Measurements from ENCODE around the gene GCHFR. TPM values are rescaled to one million over a fixed set of nuclear protein-coding genes. Genes with fewer than 3 reads are reported as not detected.

The GCHFR gene
- total RNA-seq, 3 donors from 2014 or later = 12.0 to 25.5 (median 18.2) TPM

GRCh38 chr15:40815042-40815698 lies 51.3 kb downstream of the GCHFR start:
- ATAC-seq (no peak), DNase-seq (no peak)
- H3K9me3 ChIP-seq = no peaks in the 10 kb centered on the region
- H3K36me3 ChIP-seq (ENCODE audit: low read depth) = peaks cover 5% of the 10 kb centered on the region
- no peak for TF ChIP-seq CTCF (IDR thresholded peaks at IDR 0.05)
- no peak overlapping the region for H3K4me3 ChIP-seq
- H3K4me1 ChIP-seq (ENCODE audit: low read depth) = no peaks in the 10 kb centered on the region
- intact Hi-C loops (cut with DNase I, micrococcal nuclease) = no loop called here

Other genes starting within 250 kb of the GCHFR start
- gene CCDC32, start 199.0 kb upstream of the GCHFR start, total RNA-seq = 10 to 100 TPM; 32.6 to 35.0 (median 32.8) TPM
- 10 to 100 TPM in 1 of 3 donors, 1 to 10 TPM in 2; 9.4 to 10.9 (median 9.4) TPM for gene RPUSD2, start 194.8 kb upstream of the GCHFR start, total RNA-seq
- 1 to 10 TPM; 1.6 to 9.7 (median 3.1) TPM for gene KNL1, start 169.8 kb upstream of the GCHFR start, total RNA-seq
- gene RAD51, start 68.9 kb upstream of the GCHFR start, total RNA-seq = 10 to 100 TPM in 1 of 3 donors, 1 to 10 TPM in 2; 2.9 to 13.1 (median 8.3) TPM
- gene RMDN3, start 8.8 kb upstream of the GCHFR start, total RNA-seq = 10 to 100 TPM; 30.1 to 38.4 (median 37.8) TPM
- under 1 TPM; 0.32 to 0.63 (median 0.35) TPM for gene C15orf62, start 5.9 kb downstream of the GCHFR start, total RNA-seq
- 10 to 100 TPM; 22.2 to 37.5 (median 36.5) TPM for gene ZFYVE19, start 43.0 kb downstream of the GCHFR start, total RNA-seq
- 10 to 100 TPM; 29.6 to 47.6 (median 36.5) TPM for gene DNAJC17, start 43.4 kb downstream of the GCHFR start, total RNA-seq
- 100 to 1,000 TPM in 2 of 3 donors, 10 to 100 TPM in 1; 57.5 to 186 (median 154) TPM for gene PPP1R14D, start 64.6 kb downstream of the GCHFR start, total RNA-seq
- gene SPINT1, start 80.0 kb downstream of the GCHFR start, total RNA-seq = 100 to 1,000 TPM; 167 to 415 (median 324) TPM
- 1 to 10 TPM; 1.6 to 6.2 (median 3.5) TPM for gene RHOV, start 110.2 kb downstream of the GCHFR start, total RNA-seq
- gene VPS18, start 130.4 kb downstream of the GCHFR start, total RNA-seq = 10 to 100 TPM; 14.1 to 21.1 (median 18.0) TPM
- 10 to 100 TPM in 2 of 3 donors, 1 to 10 TPM in 1; 9.4 to 23.0 (median 15.6) TPM for gene DLL4, start 165.3 kb downstream of the GCHFR start, total RNA-seq
- gene CHAC1, start 189.4 kb downstream of the GCHFR start, total RNA-seq = 1 to 10 TPM in 2 of 3 donors, under 1 TPM in 1; 0.69 to 3.1 (median 2.6) TPM

Data from mucosa of descending colon (tissue), 3 donors.